K562 (cell line): ENCODE measurements around the gene C1QTNF2. TPM values are rescaled to one million over a fixed set of nuclear protein-coding genes. Genes with fewer than 3 reads are reported as not detected.

Experiments used
- ATAC-seq: fragments of 200-7000 bp; cut with Tn5 transposase; 3 replicates; pipeline ENCODE4 v1.9.1; 2020; ENCODE audit warnings: moderate library complexity
- BruUV-seq: library from RNA; stranded (reverse); fragments of 400-500 nt; replicated peaks from 2 replicates; lab custom pipeline; 2021; lab: Mats Ljungman, UMichigan
- CTCF ChIA-PET: fragments of 300-600 bp; formaldehyde crosslinking; extraction: SDS; loops from one replicate; lab custom pipeline; 2021; ENCODE audit warnings: low intra/inter-chr PET ratio; lab: Yijun Ruan, JAX
- POLR2A ChIA-PET: fragments of 300-600, 350-650 bp; sonication (Branson Sonifier 250); formaldehyde crosslinking; extraction: SDS; loops from one replicate; lab custom pipeline; 2021; ENCODE audit warnings: antibody characterized with exemption, inconsistent platforms; lab: Yijun Ruan, JAX
- DNase-seq, 4 experiments: peaks; one replicate each; pipeline versions ENCODE4 v3.0.0 to v3.0.0-alpha.2; 2011 to 2018; ENCODE audit warnings: low spot score in 3 of 4, mixed read lengths in 3 of 4; ENCODE audit errors: extremely low read depth in 1 of 4
- FAIRE-seq: peaks from 2 replicates; lab custom pipeline; 2011; peaks lifted over from hg19 to GRCh38; lab: Jason Lieb, UNC
- H2AFZ ChIP-seq: 2 replicates; pipeline ENCODE4 v1.6.0; 2011; ENCODE audit warnings: low read depth, low read length, control low read depth, inconsistent platforms
- H3K27ac ChIP-seq: fragments of 200-600 bp; 3 replicates; pipeline ENCODE4 v1.8.0; 2011; ENCODE audit warnings: low read depth, mild to moderate bottlenecking, control low read depth, inconsistent platforms, low read length, moderate library complexity, mixed read lengths; ENCODE audit errors: extremely low read depth
- H3K27me3 ChIP-seq, 2 experiments: fragments of 300-600 bp in 1 of 2; 2 replicates in 1 of 2; 3 replicates in 1 of 2; pipeline versions ENCODE4 v1.6.0 to v1.8.0; 2011; ENCODE audit warnings: inconsistent platforms in 2 of 2, low read length in 2 of 2, mild to moderate bottlenecking in 1 of 2, mixed read lengths in 1 of 2, moderate library complexity in 1 of 2; ENCODE audit not compliant: control insufficient read depth in 2 of 2, insufficient read depth in 2 of 2
- H3K36me3 ChIP-seq: fragments of 300-600 bp; 3 replicates; pipeline ENCODE4 v1.8.0; 2011; ENCODE audit warnings: mild to moderate bottlenecking, low read length, inconsistent platforms; ENCODE audit not compliant: control insufficient read depth, insufficient read depth
- H3K4me1 ChIP-seq, 2 experiments: fragments of 200-600 bp in 1 of 2; replicated peaks in 1 of 2; 2 replicates in 1 of 2; 3 replicates in 1 of 2; pipeline versions ENCODE4 v1.5.1 to v1.8.0; 2011; ENCODE audit warnings: inconsistent platforms in 2 of 2, low read length in 2 of 2, mild to moderate bottlenecking in 1 of 2, mixed read lengths in 1 of 2, moderate library complexity in 1 of 2; ENCODE audit not compliant: control insufficient read depth in 2 of 2, insufficient read depth in 2 of 2
- H3K4me2 ChIP-seq: 2 replicates; pipeline ENCODE4 v1.6.1; 2011; ENCODE audit warnings: low read length, control low read depth, inconsistent platforms, mixed read lengths; ENCODE audit not compliant: insufficient read depth
- H3K4me3 ChIP-seq: fragments of 200-600 bp; sonication (generic), shearing (Covaris generic); 2 replicates; pipeline ENCODE4 v1.5.1; 2016; ENCODE audit warnings: control low read depth, inconsistent platforms
- H3K79me2 ChIP-seq: fragments of 200-600 bp; 3 replicates; pipeline ENCODE4 v1.8.0; 2011; ENCODE audit warnings: low read length, inconsistent platforms; ENCODE audit not compliant: control insufficient read depth, insufficient read depth
- H3K9ac ChIP-seq, 2 experiments: 2 replicates each; pipeline versions ENCODE4 v1.6.0 to v1.6.1; 2011; ENCODE audit warnings: low read depth in 2 of 2, low read length in 2 of 2, control low read depth in 1 of 2, inconsistent platforms in 1 of 2, mild to moderate bottlenecking in 1 of 2, mixed read lengths in 1 of 2; ENCODE audit not compliant: insufficient read depth in 1 of 2
- H3K9me1 ChIP-seq: one replicate; pipeline ENCODE4 v1.6.0; 2011; ENCODE audit warnings: inconsistent platforms, mild to moderate bottlenecking, low read length, moderate library complexity; ENCODE audit not compliant: control insufficient read depth, insufficient read depth
- H3K9me3 ChIP-seq: replicated peaks from 2 replicates; pipeline ENCODE4 v1.5.1; 2011; ENCODE audit warnings: low read depth, low read length, inconsistent platforms; ENCODE audit not compliant: control insufficient read depth, insufficient read depth
- H4K20me1 ChIP-seq: replicated peaks from 2 replicates; pipeline ENCODE4 v1.6.1; 2011; ENCODE audit warnings: low read length, inconsistent platforms, mixed read lengths; ENCODE audit not compliant: control insufficient read depth, insufficient read depth
- ELK3 ChIP-seq: fragments of 450-650 bp; formaldehyde crosslinking; IDR thresholded peaks from 2 replicates; pipeline ENCODE4 v1.4.0; 2020; ENCODE audit warnings: mild to moderate bottlenecking
- HNRNPUL1 ChIP-seq: fragments of 200-400 bp; formaldehyde crosslinking; IDR thresholded peaks from 2 replicates; pipeline ENCODE4 v1.6.1; 2017; ENCODE audit warnings: low read length
- JUNB ChIP-seq: fragments of 450-650 bp; formaldehyde crosslinking; conservative IDR thresholded peaks from 2 replicates; pipeline ENCODE4 v1.4.0; 2020; ENCODE audit warnings: mild to moderate bottlenecking
- KAT8 ChIP-seq: fragments of 450-650 bp; IDR thresholded peaks from 2 replicates; pipeline ENCODE4 v1.6.1; 2016; ENCODE audit warnings: low read depth, mild to moderate bottlenecking
- MCM2 ChIP-seq: fragments of 450-650 bp; IDR thresholded peaks from 2 replicates; pipeline ENCODE4 v1.6.1; 2017; ENCODE audit warnings: low read depth, mild to moderate bottlenecking
- PBX2 ChIP-seq, 2 experiments: IDR thresholded peaks in 1 of 2; conservative IDR thresholded peaks in 1 of 2; 2 replicates each; pipeline ENCODE4 v1.6.1; 2016; ENCODE audit warnings: low read depth in 2 of 2, mild to moderate bottlenecking in 1 of 2, missing compliant biosample characterization in 1 of 2, missing genetic modification characterization in 1 of 2, moderate library complexity in 1 of 2
- SIX5 ChIP-seq, 2 experiments: IDR thresholded peaks; 2 replicates each; pipeline ENCODE4 v1.6.1; 2011; ENCODE audit warnings: low read length in 2 of 2, borderline replicate concordance in 1 of 2, low read depth in 1 of 2, mild to moderate bottlenecking in 1 of 2, moderate library complexity in 1 of 2; ENCODE audit not compliant: insufficient read depth in 1 of 2
- SP2 ChIP-seq: IDR thresholded peaks from 2 replicates; pipeline ENCODE4 v1.6.1; 2011; ENCODE audit warnings: mild to moderate bottlenecking, low read depth, low read length, moderate library complexity; ENCODE audit not compliant: poor library complexity, severe bottlenecking; ENCODE audit errors: extremely low read depth
- TFE3 ChIP-seq: fragments of 450-650 bp; formaldehyde crosslinking; IDR thresholded peaks from 2 replicates; pipeline ENCODE4 v1.4.0; 2020; ENCODE audit warnings: mild to moderate bottlenecking, mixed read lengths
- WGBS: fragments of 100-300 bp; shearing (Covaris generic); methylation state at CpG from one replicate; pipeline ENCODE4 v1.1.6; 2016; ENCODE audit warnings: low coverage, mixed read lengths; ENCODE audit not compliant: insufficient coverage; ENCODE audit errors: missing lambda C conversion rate; 5-methylcytosine and 5-hydroxymethylcytosine counted together
- in situ Hi-C: fragments of 300-500 bp; cut with MboI; formaldehyde crosslinking; loops from 4 replicates; pipeline ENCODE4 v1.15.0; 2018; ENCODE audit warnings: inconsistent platforms, mixed read lengths
- intact Hi-C: fragments of 100-400 bp; cut with micrococcal nuclease; formaldehyde crosslinking; loops from 2 replicates; pipeline ENCODE4 v1.14.2; 2022
- polyA plus RNA-seq, 8 experiments: library from polyadenylated mRNA; depleted of rRNA in 4 of 8; stranded (reverse) in 5 of 8; unstranded in 3 of 8; fragments of >200 nt; fragmentation: Nextera tagmentation in 2 of 8; fragmentation: Illumina TruSeq in 1 of 8; extraction: Ambion mirVana in 2 of 8; extraction: Trizol in 1 of 8; gene quantifications; 2 replicates each; pipeline versions ENCODE4 v1.2.1 to v1.2.3, GENCODE V29; 2011 to 2014; ENCODE audit warnings: inconsistent platforms in 1 of 8, missing spikeins in 1 of 8
- total RNA-seq, 7 experiments: library from RNA; depleted of rRNA in 6 of 7; stranded (reverse); fragments of >200 nt in 6 of 7; fragmentation: Illumina TruSeq in 2 of 7; extraction: Trizol in 2 of 7; gene quantifications; 2 replicates each; pipeline versions ENCODE4 v1.2.1 to v1.2.3, GENCODE V29; 2011 to 2021; ENCODE audit warnings: low replicate concordance in 1 of 7

C1QTNF2 gene
- total and polyA plus RNA-seq, 9 of the 15 experiments (the other 6 are each of a cell fraction or from before 2014, with no cell fraction given) = not detected

GRCh38 chr5:160354666-160355065 is 15.8 kb downstream of the C1QTNF2 start:
- no peaks in the 10 kb centered on the region for H3K79me2 ChIP-seq
- no peak overlapping the region for H3K4me3 ChIP-seq
- H2AFZ ChIP-seq = no peak overlapping the region
- no peaks in the 10 kb centered on the region; a peak in 1 of 5 replicates for H3K4me1 ChIP-seq
- FAIRE-seq = no peak
- H3K36me3 ChIP-seq = no peaks in the 10 kb centered on the region
- no peak for ATAC-seq
- 7% methylated on average over 11 of the region's 14 CpGs for WGBS
- H3K27ac ChIP-seq = no peak overlapping the region
- in situ Hi-C loops = no loop called here
- no TSS peak for BruUV-seq
- no peaks in the 10 kb centered on the region; the same call in 1 of the 2 replicates for H4K20me1 ChIP-seq
- POLR2A ChIA-PET = no interaction called here
- CTCF ChIA-PET = no interaction called here
- no peak overlapping the region for H3K9ac ChIP-seq
- TF ChIP-seq KAT8 (no peak), ELK3 (CRISPR knock-in tag) (no peak), MCM2 (no peak)
- TF ChIP-seq, all 486 proteins: peak for 0
- H3K9me1 ChIP-seq = no peaks in the 10 kb centered on the region
- no peak overlapping the region for H3K4me2 ChIP-seq
- peaks cover 0 to 49% of the 10 kb centered on the region in 2 experiments; a peak in 4 of 5 replicates for H3K27me3 ChIP-seq
- DNase-seq = no peak
- no peaks in the 10 kb centered on the region for H3K9me3 ChIP-seq
- intact Hi-C loops = no loop called here

- Histone ChIP-seq H3K9me3 (no peaks in the 10 kb centered on the region), H3K4me2 (no peak overlapping the region), H2AFZ (no peak overlapping the region), H3K4me3 (no peak overlapping the region), H3K27ac (no peak overlapping the region), H3K27me3 (peaks cover 0 to 50% of the 10 kb centered on the region in 2 experiments; a peak in 4 of 5 replicates), H3K79me2 (no peaks in the 10 kb centered on the region), H3K36me3 (no peaks in the 10 kb centered on the region), H3K9ac (no peak overlapping the region), H3K4me1 (peaks cover 0 to 5% of the 10 kb centered on the region in 2 experiments; a peak in 3 of 5 replicates), H3K9me1 (no peaks in the 10 kb centered on the region), H4K20me1 (no peaks in the 10 kb centered on the region; the same call in 1 of the 2 replicates)
- BruUV-seq = no TSS peak
- 11% methylated on average over 7 of the region's 8 CpGs for WGBS
- intact Hi-C loops (no loop called here), in situ Hi-C loops (no loop called here)
- CTCF ChIA-PET = no interaction called here
- FAIRE-seq (no peak), DNase-seq (peak in 3 of 4 experiments; percentile 26 to 33 (median 27)), ATAC-seq (peak; percentile 63)
- POLR2A ChIA-PET = no interaction called here
- TF ChIP-seq PBX2 (CRISPR knock-in tag; IDR thresholded peaks at IDR 0.05; ENCODE audit: low read depth) (peak; percentile 61; the same call in 1 of the 2 replicates), PBX2 (tag; conservative IDR thresholded peaks at IDR 0.05; ENCODE audit: low read depth) (peak; percentile 94), TFE3 (CRISPR knock-in tag) (no peak), SP2 (peak; percentile 11), SIX5 (IDR thresholded peaks at IDR 0.05; ENCODE audit: borderline replicate concordance in 1 of 2, insufficient read depth in 1 of 2, low read depth in 1 of 2, low read length in 2 of 2) (no peak), JUNB (CRISPR knock-in tag) (no peak), HNRNPUL1 (no peak)
Measured at GRCh38 chr5:160353379-160353778, 17.0 kb downstream of the C1QTNF2 start.
